GM23338 (cell line): Measurements from ENCODE around the gene MALRD1. TPM values are rescaled to one million over a fixed set of nuclear protein-coding genes. Genes with fewer than 3 reads are reported as not detected.

ENCODE experiments used
- ATAC-seq: fragments of 200-7000 bp; cut with Tn5 transposase; 3 replicates; pipeline ENCODE4 v1.9.1; 2020
- DNase-seq: peaks from one replicate; pipeline ENCODE4 v3.0.0-alpha.2; 2015; ENCODE audit warnings: low spot score
- H2AFZ ChIP-seq: fragments of 200-600 bp; sonication (generic); 2 replicates; pipeline ENCODE4 v1.8.0; 2016; ENCODE audit warnings: antibody characterized with exemption, mild to moderate bottlenecking, moderate library complexity
- H3F3A ChIP-seq: fragments of 200-600 bp; sonication (generic); replicated peaks from 2 replicates; pipeline ENCODE4 v1.8.0; 2017; ENCODE audit warnings: antibody characterized with exemption, mixed run types, low read depth
- H3K27ac ChIP-seq: fragments of 200-600 bp; sonication (generic); 2 replicates; pipeline ENCODE4 v1.6.1; 2016; ENCODE audit warnings: low read depth
- H3K27me3 ChIP-seq: fragments of 200-600 bp; sonication (generic); 2 replicates; pipeline ENCODE4 v1.8.0; 2016; ENCODE audit warnings: mild to moderate bottlenecking, mixed run types, moderate library complexity; ENCODE audit not compliant: insufficient read depth
- H3K36me3 ChIP-seq: fragments of 200-600 bp; sonication (generic); 2 replicates; pipeline ENCODE4 v1.8.0; 2016; ENCODE audit warnings: mild to moderate bottlenecking; ENCODE audit not compliant: insufficient read depth
- H3K4me1 ChIP-seq: fragments of 200-600 bp; sonication (generic); 2 replicates; pipeline ENCODE4 v1.8.0; 2016; ENCODE audit warnings: mild to moderate bottlenecking, moderate library complexity; ENCODE audit not compliant: insufficient read depth
- H3K4me2 ChIP-seq: fragments of 200-600 bp; sonication (generic); 2 replicates; pipeline ENCODE4 v1.7.1; 2017; ENCODE audit warnings: mixed run types
- H3K4me3 ChIP-seq: fragments of 200-600 bp; sonication (generic); 2 replicates; pipeline ENCODE4 v1.6.1; 2016; ENCODE audit warnings: mixed run types
- H3K79me2 ChIP-seq: fragments of 200-600 bp; sonication (generic); replicated peaks from 2 replicates; pipeline ENCODE4 v1.8.0; 2017; ENCODE audit warnings: mild to moderate bottlenecking; ENCODE audit not compliant: insufficient read depth
- H3K9me2 ChIP-seq: fragments of 200-600 bp; sonication (generic); 2 replicates; pipeline ENCODE4 v1.8.0; 2017; ENCODE audit not compliant: insufficient read depth
- H4K20me1 ChIP-seq: fragments of 200-600 bp; sonication (generic); replicated peaks from 2 replicates; pipeline ENCODE4 v1.8.0; 2017; ENCODE audit warnings: mild to moderate bottlenecking; ENCODE audit not compliant: insufficient read depth
- H3K27ac Mint-ChIP-seq: 2 replicates; pipeline ENCODE4 v1.8.0; 2020; ENCODE audit warnings: inconsistent platforms, mild to moderate bottlenecking, moderate library complexity, mixed read lengths
- H3K27me3 Mint-ChIP-seq: 3 replicates; pipeline ENCODE4 v1.8.0; 2022; ENCODE audit warnings: low read depth, mild to moderate bottlenecking, moderate library complexity, mixed read lengths, inconsistent platforms; ENCODE audit not compliant: insufficient read depth, poor library complexity
- H3K36me3 Mint-ChIP-seq: 3 replicates; pipeline ENCODE4 v1.8.0; 2021; ENCODE audit warnings: low read depth, mild to moderate bottlenecking, inconsistent platforms, moderate library complexity, mixed read lengths
- H3K4me1 Mint-ChIP-seq: 3 replicates; pipeline ENCODE4 v1.8.0; 2020; ENCODE audit warnings: mild to moderate bottlenecking, inconsistent platforms, mixed read lengths
- H3K4me3 Mint-ChIP-seq: 3 replicates; pipeline ENCODE4 v1.8.0; 2021; ENCODE audit warnings: moderate library complexity, mild to moderate bottlenecking, inconsistent platforms, mixed read lengths
- H3K9me3 Mint-ChIP-seq: 3 replicates; pipeline ENCODE4 v1.8.0; 2020; ENCODE audit warnings: moderate library complexity, mild to moderate bottlenecking, inconsistent platforms, mixed read lengths
- CREB1 ChIP-seq: fragments of 250-450 bp; sonication (Bioruptor Pico); IDR thresholded peaks from 2 replicates; pipeline ENCODE4 v1.5.0; 2020; ENCODE audit warnings: low read depth, mild to moderate bottlenecking, moderate library complexity
- CTCF ChIP-seq, 2 experiments: fragments of 200-600 bp in 1 of 2; sonication (generic) in 1 of 2; conservative IDR thresholded peaks; 2 replicates each; pipeline versions ENCODE4 v1.5.1 to v1.6.1; 2016 to 2017; ENCODE audit warnings: antibody characterized with exemption in 2 of 2, low read depth in 2 of 2, mild to moderate bottlenecking in 2 of 2, moderate library complexity in 1 of 2
- EZH2 ChIP-seq: fragments of 200-600 bp; sonication (generic); IDR thresholded peaks from one replicate; pipeline ENCODE4 v1.8.0; 2017; ENCODE audit warnings: antibody characterized with exemption, mild to moderate bottlenecking, low read depth; ENCODE audit not compliant: unreplicated experiment
- EZH2phosphoT487 ChIP-seq: fragments of 200-600 bp; sonication (generic); IDR thresholded peaks from one replicate; pipeline ENCODE4 v1.8.1; 2018; ENCODE audit warnings: antibody characterized with exemption; ENCODE audit not compliant: unreplicated experiment
- NANOG ChIP-seq: IDR thresholded peaks from 2 replicates; pipeline ENCODE4 v1.6.1; 2016; ENCODE audit warnings: antibody characterized with exemption, borderline replicate concordance
- POLR2AphosphoS5 ChIP-seq: IDR thresholded peaks from 2 replicates; pipeline ENCODE4 v1.6.1; 2016; ENCODE audit warnings: antibody characterized with exemption, low read depth
- ZNF114 ChIP-seq: fragments of 250-450 bp; sonication (Bioruptor Pico); IDR thresholded peaks from 2 replicates; pipeline ENCODE4 v1.5.0; 2020; ENCODE audit warnings: mild to moderate bottlenecking, moderate library complexity
- ZNF331 ChIP-seq: fragments of 250-450 bp; sonication (Bioruptor Pico); IDR thresholded peaks from 2 replicates; pipeline ENCODE4 v1.5.0; 2020; ENCODE audit warnings: low read depth, mild to moderate bottlenecking, moderate library complexity
- ZNF462 ChIP-seq: fragments of 250-450 bp; sonication (Bioruptor Pico); IDR thresholded peaks from 2 replicates; pipeline ENCODE4 v1.5.0; 2020; ENCODE audit warnings: mild to moderate bottlenecking, moderate library complexity
- polyA plus RNA-seq: library from polyadenylated mRNA; unstranded; fragments of >200 nt; fragmentation: Nextera tagmentation; extraction: Ambion mirVana; gene quantifications from 2 replicates; pipeline ENCODE4 v1.2.1, GENCODE V29; 2016
- total RNA-seq: library from RNA; depleted of rRNA; stranded (reverse); fragments of >200 nt; shearing (Covaris generic); gene quantifications from 2 replicates; pipeline ENCODE4 v1.2.3, GENCODE V29; 2014

MALRD1 gene
- total and polyA plus RNA-seq, 2 experiments from 2014 or later: 0.42 to 1.9 TPM

- Mint-ChIP-seq H3K9me3 (no peaks in the 10 kb centered on the region; the same call in 2 of the 3 replicates), H3K36me3 (no peaks in the 10 kb centered on the region), H3K4me1 (peaks cover 16% of the 10 kb centered on the region), H3K27ac (peak overlapping the region; percentile 16; the same call in 1 of the 2 replicates), H3K4me3 (no peak overlapping the region), H3K27me3 (no peaks in the 10 kb centered on the region)
- H3K4me3 ChIP-seq: no peak overlapping the region
- no peaks in the 10 kb centered on the region for H3F3A ChIP-seq
- no peaks in the 10 kb centered on the region for H3K79me2 ChIP-seq
- no peak overlapping the region for H3K4me2 ChIP-seq
- DNase-seq: peak; percentile 34
- peak overlapping the region; percentile 85 for H2AFZ ChIP-seq
- no peaks in the 10 kb centered on the region for H3K36me3 ChIP-seq
- H3K4me1 ChIP-seq: peaks cover 4% of the 10 kb centered on the region
- H3K27ac ChIP-seq: no peak overlapping the region
- TF ChIP-seq ZNF462 (CRISPR knock-in tag) (no peak), NANOG (no peak), POLR2AphosphoS5 (no peak), CTCF (conservative IDR thresholded peaks at IDR 0.05; ENCODE audit: low read depth in 2 of 2) (peak; percentile 16 to 35; a peak in 2 of 4 replicates)
- peak; percentile 80 for ATAC-seq
- H3K27me3 ChIP-seq: no peaks in the 10 kb centered on the region
- no peaks in the 10 kb centered on the region for H4K20me1 ChIP-seq
- no peaks in the 10 kb centered on the region for H3K9me2 ChIP-seq
Observed at GRCh38 chr10:19629567-19629966, 581.0 kb downstream of the MALRD1 start.

- H3K4me3 ChIP-seq: no peak overlapping the region
- H3K36me3 Mint-ChIP-seq: no peaks in the 10 kb centered on the region
- no peaks in the 10 kb centered on the region for H3K36me3 ChIP-seq
- H3K27ac ChIP-seq: no peak overlapping the region
- H3K4me3 Mint-ChIP-seq: no peak overlapping the region
- H3K4me1 ChIP-seq: no peaks in the 10 kb centered on the region; the same call in 1 of the 2 replicates
- no peaks in the 10 kb centered on the region; the same call in 2 of the 3 replicates for H3K9me3 Mint-ChIP-seq
- H3K79me2 ChIP-seq: no peaks in the 10 kb centered on the region
- H3K27me3 Mint-ChIP-seq: no peaks in the 10 kb centered on the region
- H2AFZ ChIP-seq: no peak overlapping the region
- no peaks in the 10 kb centered on the region for H3K27me3 ChIP-seq
- H3K4me1 Mint-ChIP-seq: peaks cover 10% of the 10 kb centered on the region
- ATAC-seq (no peak), DNase-seq (no peak)
- no peak overlapping the region for H3K4me2 ChIP-seq
- H3K9me2 ChIP-seq: no peaks in the 10 kb centered on the region
- no peaks in the 10 kb centered on the region for H4K20me1 ChIP-seq
- H3F3A ChIP-seq: no peaks in the 10 kb centered on the region
- H3K27ac Mint-ChIP-seq: no peak overlapping the region
- TF ChIP-seq CTCF (conservative IDR thresholded peaks at IDR 0.05; ENCODE audit: low read depth in 2 of 2) (no peak), EZH2phosphoT487 (no peak), CREB1 (CRISPR knock-in tag) (no peak), POLR2AphosphoS5 (no peak), ZNF331 (CRISPR knock-in tag) (no peak), EZH2 (no peak), ZNF114 (CRISPR knock-in tag) (no peak), NANOG (no peak)
Observed at GRCh38 chr10:19634163-19634562, 585.6 kb downstream of the MALRD1 start.
